ENCODE measurements around the gene PRKCB. TPM values are rescaled to one million over a fixed set of nuclear protein-coding genes. Genes with fewer than 3 reads are reported as not detected.

PRKCB gene
- total RNA-seq, 2 experiments from 2014 or later, result 21.0 to 51.6 TPM

DNA sequence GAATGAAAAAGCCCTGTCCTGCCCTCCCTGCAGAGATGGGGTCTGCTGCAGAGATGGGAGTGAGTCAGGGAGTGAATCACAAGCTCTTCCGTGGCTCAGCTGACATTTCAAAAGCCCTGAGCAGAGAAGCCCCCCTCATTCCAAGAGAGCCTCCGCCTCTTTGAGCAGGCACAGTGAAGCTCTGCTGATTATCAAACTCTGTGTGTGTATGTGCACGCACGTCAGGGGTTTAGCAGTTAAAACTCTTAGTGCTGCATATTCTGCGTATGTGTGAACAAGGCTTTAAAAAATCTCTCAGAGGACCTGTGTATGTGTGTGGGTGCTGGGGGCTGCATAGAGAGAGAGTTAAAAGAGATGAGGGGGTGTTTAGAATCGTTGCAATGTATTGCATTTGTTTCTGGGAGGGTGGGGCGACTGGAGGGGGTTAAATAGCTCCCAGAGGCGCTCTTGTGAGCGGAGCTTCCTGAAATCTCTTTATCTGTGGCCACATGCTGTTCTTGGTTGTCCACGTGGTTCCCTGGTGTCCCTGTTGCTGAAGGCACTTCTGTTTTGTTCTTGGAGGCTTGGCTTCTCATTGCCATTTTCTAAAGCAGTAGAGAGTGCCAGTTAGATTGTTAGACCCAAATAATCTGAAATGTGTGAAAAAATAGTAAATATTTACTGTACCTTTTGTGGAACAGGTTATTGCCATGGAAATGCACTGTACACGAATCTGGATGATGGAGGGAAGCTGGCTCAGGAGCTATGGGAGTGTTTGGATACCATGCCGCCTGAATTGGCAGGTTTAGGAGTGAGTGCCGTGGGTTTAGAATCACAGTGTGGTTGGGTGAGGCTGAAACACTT lies 116.6 kb downstream of the PRKCB start:
- Histone ChIP-seq H3K4me1 (ENCODE audit: insufficient read depth, low read length, poor library complexity, severe bottlenecking) (peaks cover 17% of the 10 kb centered on the region), H3K9me2 (ENCODE audit: insufficient read depth, low read length) (no peaks in the 10 kb centered on the region), H3K79me2 (ENCODE audit: insufficient read depth, low read depth, low read length) (no peaks in the 10 kb centered on the region), H3K27ac (ENCODE audit: low read depth, low read length, poor library complexity, severe bottlenecking) (no peak overlapping the region), H4K20me1 (ENCODE audit: insufficient read depth, low read length) (no peaks in the 10 kb centered on the region), H3K4me3 (ENCODE audit: low read depth, low read length, poor library complexity, severe bottlenecking) (no peak overlapping the region), H2AFZ (ENCODE audit: low read length) (no peak overlapping the region), H3K36me3 (ENCODE audit: insufficient read depth, low read length) (no peaks in the 10 kb centered on the region), H3K4me2 (ENCODE audit: low read length) (no peak overlapping the region), H3K9me3 (ENCODE audit: low read length) (no peaks in the 10 kb centered on the region)
- TF ChIP-seq, protein P1, sequence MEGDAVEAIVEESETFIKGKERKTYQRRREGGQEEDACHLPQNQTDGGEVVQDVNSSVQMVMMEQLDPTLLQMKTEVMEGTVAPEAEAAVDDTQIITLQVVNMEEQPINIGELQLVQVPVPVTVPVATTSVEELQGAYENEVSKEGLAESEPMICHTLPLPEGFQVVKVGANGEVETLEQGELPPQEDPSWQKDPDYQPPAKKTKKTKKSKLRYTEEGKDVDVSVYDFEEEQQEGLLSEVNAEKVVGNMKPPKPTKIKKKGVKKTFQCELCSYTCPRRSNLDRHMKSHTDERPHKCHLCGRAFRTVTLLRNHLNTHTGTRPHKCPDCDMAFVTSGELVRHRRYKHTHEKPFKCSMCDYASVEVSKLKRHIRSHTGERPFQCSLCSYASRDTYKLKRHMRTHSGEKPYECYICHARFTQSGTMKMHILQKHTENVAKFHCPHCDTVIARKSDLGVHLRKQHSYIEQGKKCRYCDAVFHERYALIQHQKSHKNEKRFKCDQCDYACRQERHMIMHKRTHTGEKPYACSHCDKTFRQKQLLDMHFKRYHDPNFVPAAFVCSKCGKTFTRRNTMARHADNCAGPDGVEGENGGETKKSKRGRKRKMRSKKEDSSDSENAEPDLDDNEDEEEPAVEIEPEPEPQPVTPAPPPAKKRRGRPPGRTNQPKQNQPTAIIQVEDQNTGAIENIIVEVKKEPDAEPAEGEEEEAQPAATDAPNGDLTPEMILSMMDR (conservative IDR thresholded peaks at IDR 0.05; ENCODE audit: low read length), result no peak
- TF ChIP-seq EZH2phosphoT487 (IDR thresholded peaks at IDR 0.05; ENCODE audit: borderline replicate concordance, low read depth, low read length), result no peak
- POLR2A ChIA-PET, result interaction anchor here (0.8 kb wide), 1 partner anchor 150 kb away, joined by 3 read pairs; no protein-coding TSS in a partner anchor
- CTCF ChIA-PET (ENCODE audit: unreplicated experiment), result no interaction called here
- BruUV-seq (replicated peaks), result no TSS peak
- intact Hi-C loops (cut with micrococcal nuclease; ENCODE audit: unreplicated experiment), result no loop called here
- DNase-seq (ENCODE audit: low spot score), result no peak

DNA sequence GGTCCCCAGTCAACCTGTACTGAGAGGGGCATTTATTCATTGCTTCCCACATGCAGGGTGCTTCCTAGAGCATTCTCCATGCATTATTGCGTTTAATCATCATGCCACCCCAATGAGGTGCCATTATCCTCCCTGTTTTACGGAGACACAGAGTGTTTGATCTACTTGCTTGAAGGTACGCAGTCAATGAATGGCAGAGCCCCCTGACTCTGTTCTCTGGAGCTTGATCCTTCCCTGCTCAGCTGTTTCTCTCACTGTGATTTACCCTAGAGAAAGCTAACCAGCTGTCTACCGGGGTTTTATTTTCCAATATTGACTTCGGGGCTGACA lies 117.2 kb downstream of the PRKCB start:
- intact Hi-C loops (cut with micrococcal nuclease; ENCODE audit: unreplicated experiment), result no loop called here
- Histone ChIP-seq H3K79me2 (ENCODE audit: insufficient read depth, low read depth, low read length) (no peaks in the 10 kb centered on the region), H3K4me1 (ENCODE audit: insufficient read depth, low read length, poor library complexity, severe bottlenecking) (peaks cover 20% of the 10 kb centered on the region), H3K27ac (ENCODE audit: low read depth, low read length, poor library complexity, severe bottlenecking) (no peak overlapping the region), H3K9me3 (ENCODE audit: low read length) (no peaks in the 10 kb centered on the region), H4K20me1 (ENCODE audit: insufficient read depth, low read length) (no peaks in the 10 kb centered on the region), H3K9me2 (ENCODE audit: insufficient read depth, low read length) (no peaks in the 10 kb centered on the region), H3K4me2 (ENCODE audit: low read length) (no peak overlapping the region), H3K4me3 (ENCODE audit: low read depth, low read length, poor library complexity, severe bottlenecking) (no peak overlapping the region), H3K36me3 (ENCODE audit: insufficient read depth, low read length) (no peaks in the 10 kb centered on the region), H2AFZ (ENCODE audit: low read length) (no peak overlapping the region)
- no peak for TF ChIP-seq EZH2phosphoT487 (IDR thresholded peaks at IDR 0.05; ENCODE audit: borderline replicate concordance, low read depth, low read length)
- TF ChIP-seq, protein P1 (conservative IDR thresholded peaks at IDR 0.05; ENCODE audit: low read length), result no peak
- ChIA-PET POLR2A (no interaction called here), CTCF (ENCODE audit: unreplicated experiment) (no interaction called here)
- no TSS peak for BruUV-seq (replicated peaks)
- no peak for DNase-seq (ENCODE audit: low spot score)

DNA sequence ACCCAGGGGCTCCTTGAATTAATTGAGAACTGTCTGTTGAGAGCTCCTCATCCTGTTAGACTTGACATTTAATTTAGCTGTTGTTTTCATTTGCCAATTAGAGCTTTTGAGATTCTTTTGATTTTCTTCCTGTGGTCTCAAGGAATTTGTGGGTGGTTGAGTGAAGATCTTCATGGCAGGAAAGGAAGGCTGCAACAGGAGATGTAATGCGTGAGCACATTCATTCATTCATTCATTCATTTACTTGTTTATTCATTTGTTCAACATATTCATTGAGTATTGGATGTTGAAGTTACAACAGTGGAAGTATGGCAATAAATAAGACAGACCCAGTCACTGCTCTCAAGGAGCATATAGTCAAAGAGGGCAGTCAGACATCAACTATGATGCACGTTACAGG lies 117.7 kb downstream of the PRKCB start:
- H3K4me2 ChIP-seq (ENCODE audit: low read length), result no peak overlapping the region
- no peak overlapping the region for H3K4me3 ChIP-seq (ENCODE audit: low read depth, low read length, poor library complexity, severe bottlenecking)
- H3K4me1 ChIP-seq (ENCODE audit: insufficient read depth, low read length, poor library complexity, severe bottlenecking), result peaks cover 20% of the 10 kb centered on the region
- BruUV-seq (replicated peaks), result no TSS peak
- H3K79me2 ChIP-seq (ENCODE audit: insufficient read depth, low read depth, low read length), result no peaks in the 10 kb centered on the region
- H3K9me3 ChIP-seq (ENCODE audit: low read length), result no peaks in the 10 kb centered on the region
- intact Hi-C loops (cut with micrococcal nuclease; ENCODE audit: unreplicated experiment), result no loop called here
- no peaks in the 10 kb centered on the region for H3K36me3 ChIP-seq (ENCODE audit: insufficient read depth, low read length)
- H2AFZ ChIP-seq (ENCODE audit: low read length), result no peak overlapping the region
- DNase-seq (ENCODE audit: low spot score), result no peak
- H3K27ac ChIP-seq (ENCODE audit: low read depth, low read length, poor library complexity, severe bottlenecking), result no peak overlapping the region
- H3K9me2 ChIP-seq (ENCODE audit: insufficient read depth, low read length), result no peaks in the 10 kb centered on the region
- CTCF ChIA-PET (ENCODE audit: unreplicated experiment), result no interaction called here
- TF ChIP-seq EZH2phosphoT487 (IDR thresholded peaks at IDR 0.05; ENCODE audit: borderline replicate concordance, low read depth, low read length), result no peak
- TF ChIP-seq, protein P1 (conservative IDR thresholded peaks at IDR 0.05; ENCODE audit: low read length), result no peak
- H4K20me1 ChIP-seq (ENCODE audit: insufficient read depth, low read length), result no peaks in the 10 kb centered on the region
- POLR2A ChIA-PET, result no interaction called here

Measured in OCI-LY7 (cell line).